GM18520 (cell line): ENCODE data around the gene GPATCH1.
"Not testable (repeated sequence)": the region's sequence is repeated elsewhere in the genome, so short reads cannot be mapped to it uniquely, and the experiment has no call there.

Experiments
- ATAC-seq: cut with Tn5 transposase; IDR thresholded peaks from one replicate; pipeline ENCODE4 v1.9.1; 2021; ENCODE audit not compliant: unreplicated experiment

GPATCH1 gene

GRCh38 chr19:33157906-33158305, 76.9 kb downstream of the GPATCH1 start:
- ATAC-seq: no peak

- ATAC-seq: no peak
Observed at GRCh38 chr19:33158365-33158764, 77.4 kb downstream of the GPATCH1 start.

- no peak for ATAC-seq
Observed at GRCh38 chr19:33159149-33159548, 78.2 kb downstream of the GPATCH1 start.

- no peak for ATAC-seq
Observed at GRCh38 chr19:33159893-33160292, 78.9 kb downstream of the GPATCH1 start.

- no peak for ATAC-seq
Observed at GRCh38 chr19:33161201-33161600, 80.2 kb downstream of the GPATCH1 start.

- no peak for ATAC-seq
Observed at GRCh38 chr19:33163481-33163880, 82.5 kb downstream of the GPATCH1 start.

GRCh38 chr19:33166037-33166436, 85.1 kb downstream of the GPATCH1 start:
- ATAC-seq: not testable (repeated sequence)

GRCh38 chr19:33167438-33167837, 86.5 kb downstream of the GPATCH1 start:
- ATAC-seq: no peak

GRCh38 chr19:33168528-33168927, 87.5 kb downstream of the GPATCH1 start:
- no peak for ATAC-seq

GRCh38 chr19:33171222-33171795, 90.3 kb downstream of the GPATCH1 start:
- no peak for ATAC-seq

- ATAC-seq: no peak
Observed at GRCh38 chr19:33171916-33172359, 91.0 kb downstream of the GPATCH1 start.

GRCh38 chr19:33174186-33174585, 93.2 kb downstream of the GPATCH1 start:
- ATAC-seq: no peak

GRCh38 chr19:33175156-33175782, 94.3 kb downstream of the GPATCH1 start:
- no peak for ATAC-seq

- ATAC-seq: no peak
Observed at GRCh38 chr19:33175886-33176669, 95.1 kb downstream of the GPATCH1 start.

- ATAC-seq: peak; percentile 70
Observed at GRCh38 chr19:33176670-33177416, 95.9 kb downstream of the GPATCH1 start.

- no peak for ATAC-seq
Observed at GRCh38 chr19:33177417-33177979, 96.5 kb downstream of the GPATCH1 start.
